Type B pancreatic cell (in vitro differentiated cells): ENCODE measurements around the gene MRAP. TPM values are rescaled to one million over a fixed set of nuclear protein-coding genes. Genes with fewer than 3 reads are reported as not detected.
A peak's percentile ranks its signal among the peaks of the same experiment; 100 is the strongest.

Experiments used
- DNase-seq: peaks from one replicate; pipeline ENCODE4 v3.0.0; 2021; ENCODE audit warnings: mixed read lengths; ENCODE audit not compliant: unreplicated experiment; ENCODE audit errors: extremely low spot score
- H3K27ac Mint-ChIP-seq: 2 replicates; pipeline ENCODE4 v1.8.0; 2021; ENCODE audit warnings: mild to moderate bottlenecking, mixed read lengths
- H3K27me3 Mint-ChIP-seq: 2 replicates; pipeline ENCODE4 v1.8.0; 2021; ENCODE audit warnings: mixed read lengths
- H3K36me3 Mint-ChIP-seq: 2 replicates; pipeline ENCODE4 v1.8.0; 2021; ENCODE audit warnings: mixed read lengths
- H3K4me1 Mint-ChIP-seq: one replicate; pipeline ENCODE4 v1.8.0; 2021; ENCODE audit warnings: mixed read lengths; ENCODE audit not compliant: unreplicated experiment
- H3K4me3 Mint-ChIP-seq: 2 replicates; pipeline ENCODE4 v1.8.0; 2021; ENCODE audit warnings: mild to moderate bottlenecking, mixed read lengths
- H3K9me3 Mint-ChIP-seq: 2 replicates; pipeline ENCODE4 v1.8.0; 2021; ENCODE audit warnings: mixed read lengths
- total RNA-seq: library from RNA; stranded (reverse); gene quantifications from 2 replicates; pipeline ENCODE4 v1.2.1, GENCODE V29; 2021; ENCODE audit warnings: low replicate concordance
- TF ChIP-seq, protein P1 (sequence below): fragments of 200-600 bp; sonication (generic); conservative IDR thresholded peaks from 2 replicates; pipeline ENCODE4 v1.5.0; 2021; ENCODE audit warnings: antibody characterized with exemption, mild to moderate bottlenecking

Gene MRAP
- total RNA-seq, 1 donor from 2014 or later: not detected

DNA sequence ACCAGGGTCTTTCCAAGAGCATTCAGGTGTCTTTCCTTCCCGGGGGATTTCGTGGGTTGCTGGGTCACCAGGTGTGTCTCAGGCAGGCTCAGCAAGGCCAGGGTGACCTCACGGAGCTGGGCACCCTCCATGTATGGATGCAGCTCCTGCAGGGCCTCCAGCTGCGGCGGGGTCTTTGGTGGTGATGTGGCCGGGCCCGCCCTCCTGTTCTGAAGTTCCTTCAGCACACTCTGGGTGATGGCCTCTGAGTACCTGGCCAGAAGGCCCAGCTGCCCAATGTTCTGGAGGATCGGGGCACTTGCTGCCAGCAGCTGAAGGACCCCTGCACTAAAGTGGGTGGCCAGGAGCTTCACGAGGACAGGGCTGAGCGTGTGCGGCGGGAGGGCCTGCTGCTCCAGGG is 48.7 kb downstream of the MRAP start:
- H3K4me1 Mint-ChIP-seq: no peaks in the 10 kb centered on the region
- H3K4me3 Mint-ChIP-seq: no peak overlapping the region
- no peak for DNase-seq
- H3K27ac Mint-ChIP-seq: peak overlapping the region; percentile 98
- no peaks in the 10 kb centered on the region for H3K27me3 Mint-ChIP-seq
- peaks cover 53% of the 10 kb centered on the region for H3K36me3 Mint-ChIP-seq
- peaks cover 5% of the 10 kb centered on the region for H3K9me3 Mint-ChIP-seq
- TF ChIP-seq, protein P1, sequence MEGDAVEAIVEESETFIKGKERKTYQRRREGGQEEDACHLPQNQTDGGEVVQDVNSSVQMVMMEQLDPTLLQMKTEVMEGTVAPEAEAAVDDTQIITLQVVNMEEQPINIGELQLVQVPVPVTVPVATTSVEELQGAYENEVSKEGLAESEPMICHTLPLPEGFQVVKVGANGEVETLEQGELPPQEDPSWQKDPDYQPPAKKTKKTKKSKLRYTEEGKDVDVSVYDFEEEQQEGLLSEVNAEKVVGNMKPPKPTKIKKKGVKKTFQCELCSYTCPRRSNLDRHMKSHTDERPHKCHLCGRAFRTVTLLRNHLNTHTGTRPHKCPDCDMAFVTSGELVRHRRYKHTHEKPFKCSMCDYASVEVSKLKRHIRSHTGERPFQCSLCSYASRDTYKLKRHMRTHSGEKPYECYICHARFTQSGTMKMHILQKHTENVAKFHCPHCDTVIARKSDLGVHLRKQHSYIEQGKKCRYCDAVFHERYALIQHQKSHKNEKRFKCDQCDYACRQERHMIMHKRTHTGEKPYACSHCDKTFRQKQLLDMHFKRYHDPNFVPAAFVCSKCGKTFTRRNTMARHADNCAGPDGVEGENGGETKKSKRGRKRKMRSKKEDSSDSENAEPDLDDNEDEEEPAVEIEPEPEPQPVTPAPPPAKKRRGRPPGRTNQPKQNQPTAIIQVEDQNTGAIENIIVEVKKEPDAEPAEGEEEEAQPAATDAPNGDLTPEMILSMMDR: no peak

DNA sequence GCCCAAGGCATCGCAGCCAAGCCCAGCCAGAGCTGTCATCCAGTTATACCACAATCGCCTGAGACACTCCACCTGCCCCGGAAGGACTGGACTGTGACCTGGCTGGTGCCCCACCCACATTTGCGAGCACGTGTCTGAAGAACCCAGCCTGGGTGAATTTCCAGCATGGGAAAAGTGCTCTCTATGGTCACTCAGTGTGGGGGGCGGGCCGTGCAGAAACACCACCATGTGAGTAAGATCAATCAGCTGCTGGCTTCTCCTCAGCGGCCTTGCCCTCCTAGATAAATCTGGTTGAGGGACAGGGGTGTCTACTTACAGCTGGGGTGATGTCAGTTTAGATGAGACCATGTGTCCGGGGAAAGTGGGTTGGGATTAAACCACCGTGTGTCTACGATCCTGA is 49.3 kb downstream of the MRAP start:
- H3K36me3 Mint-ChIP-seq: peaks cover 53% of the 10 kb centered on the region

DNA sequence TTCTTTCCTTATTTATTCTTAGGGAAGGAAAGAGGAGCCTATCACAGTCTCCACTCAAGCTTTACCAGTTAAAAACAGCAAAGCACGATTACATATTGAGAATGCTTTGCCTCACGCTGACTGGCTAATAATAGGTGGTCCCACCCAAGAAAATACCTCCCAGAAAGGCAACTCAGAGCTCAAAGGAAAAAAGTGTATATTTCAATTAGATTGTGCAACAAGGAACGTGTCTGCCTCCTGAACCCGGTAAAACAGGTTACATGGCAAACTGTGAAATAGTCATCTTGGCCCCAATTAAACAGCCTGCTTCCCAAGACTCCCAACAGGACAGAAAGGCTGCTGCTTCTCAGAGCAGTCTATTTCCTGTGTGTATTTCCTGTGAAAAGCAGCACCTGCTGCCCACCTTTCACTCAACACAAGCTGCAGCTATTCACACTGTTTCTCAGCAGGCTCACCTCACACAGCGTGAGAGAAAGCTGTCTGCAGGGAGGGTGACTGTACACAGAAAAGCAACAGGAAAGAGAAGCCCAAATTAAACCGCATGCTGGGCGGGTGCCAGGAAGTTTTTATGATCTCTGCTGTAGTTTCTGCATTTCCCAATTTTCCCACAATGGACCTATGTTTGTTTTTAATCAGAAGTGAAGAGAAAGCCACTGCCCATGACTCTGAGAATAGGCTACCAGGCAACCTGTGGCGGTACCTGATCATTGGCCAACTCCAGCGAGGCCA is 50.1 kb downstream of the MRAP start:
- Mint-ChIP-seq H3K9me3 (peaks cover 5% of the 10 kb centered on the region), H3K4me3 (peak overlapping the region; percentile 65), H3K4me1 (no peaks in the 10 kb centered on the region), H3K27me3 (no peaks in the 10 kb centered on the region), H3K36me3 (peaks cover 47% of the 10 kb centered on the region), H3K27ac (peak overlapping the region; percentile 98)
- TF ChIP-seq, protein P1: no peak
- DNase-seq: no peak

More for the DNA sequence above, 49.3 kb downstream of the MRAP start:
- TF ChIP-seq, protein P1: no peak
- no peaks in the 10 kb centered on the region for H3K4me1 Mint-ChIP-seq
- no peak for DNase-seq
- H3K27me3 Mint-ChIP-seq: no peaks in the 10 kb centered on the region
- H3K27ac Mint-ChIP-seq: peak overlapping the region; percentile 98
- H3K9me3 Mint-ChIP-seq: peaks cover 5% of the 10 kb centered on the region
- H3K4me3 Mint-ChIP-seq: peak overlapping the region; percentile 65

DNA sequence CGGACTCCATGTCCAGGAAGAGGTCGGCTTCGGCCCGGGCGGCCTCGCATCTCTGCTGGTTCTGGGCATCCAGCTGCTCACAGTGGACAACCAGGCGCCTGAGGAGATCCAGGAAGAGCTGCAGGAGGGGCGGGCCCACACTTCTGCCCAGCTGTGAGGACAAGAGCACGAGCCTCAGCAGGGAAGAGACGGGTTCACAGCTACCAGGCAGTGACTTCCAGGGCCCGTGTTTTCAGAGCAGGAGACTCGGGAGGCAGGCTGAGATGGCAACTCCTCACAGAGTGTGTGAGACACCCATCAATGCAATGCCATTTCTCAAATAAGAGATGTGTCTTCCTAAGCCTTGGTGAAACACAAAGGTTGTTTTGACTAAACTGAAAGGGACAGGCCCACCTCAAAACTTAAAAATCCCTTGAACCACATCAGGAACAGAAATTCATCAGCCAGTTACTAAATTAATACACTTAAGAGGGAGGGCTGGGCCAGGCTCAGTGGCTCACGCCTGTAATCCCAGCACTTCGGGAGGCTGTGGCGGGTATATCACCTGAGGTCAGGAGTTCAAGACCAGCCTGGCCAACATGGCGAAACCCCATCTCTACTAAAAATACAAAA is 50.8 kb downstream of the MRAP start:
- Mint-ChIP-seq H3K27me3 (no peaks in the 10 kb centered on the region), H3K4me1 (no peaks in the 10 kb centered on the region), H3K36me3 (peaks cover 46% of the 10 kb centered on the region), H3K4me3 (peak overlapping the region; percentile 65), H3K27ac (peak overlapping the region; percentile 98), H3K9me3 (peaks cover 3% of the 10 kb centered on the region)
- TF ChIP-seq, protein P1: no peak
- DNase-seq: no peak

DNA sequence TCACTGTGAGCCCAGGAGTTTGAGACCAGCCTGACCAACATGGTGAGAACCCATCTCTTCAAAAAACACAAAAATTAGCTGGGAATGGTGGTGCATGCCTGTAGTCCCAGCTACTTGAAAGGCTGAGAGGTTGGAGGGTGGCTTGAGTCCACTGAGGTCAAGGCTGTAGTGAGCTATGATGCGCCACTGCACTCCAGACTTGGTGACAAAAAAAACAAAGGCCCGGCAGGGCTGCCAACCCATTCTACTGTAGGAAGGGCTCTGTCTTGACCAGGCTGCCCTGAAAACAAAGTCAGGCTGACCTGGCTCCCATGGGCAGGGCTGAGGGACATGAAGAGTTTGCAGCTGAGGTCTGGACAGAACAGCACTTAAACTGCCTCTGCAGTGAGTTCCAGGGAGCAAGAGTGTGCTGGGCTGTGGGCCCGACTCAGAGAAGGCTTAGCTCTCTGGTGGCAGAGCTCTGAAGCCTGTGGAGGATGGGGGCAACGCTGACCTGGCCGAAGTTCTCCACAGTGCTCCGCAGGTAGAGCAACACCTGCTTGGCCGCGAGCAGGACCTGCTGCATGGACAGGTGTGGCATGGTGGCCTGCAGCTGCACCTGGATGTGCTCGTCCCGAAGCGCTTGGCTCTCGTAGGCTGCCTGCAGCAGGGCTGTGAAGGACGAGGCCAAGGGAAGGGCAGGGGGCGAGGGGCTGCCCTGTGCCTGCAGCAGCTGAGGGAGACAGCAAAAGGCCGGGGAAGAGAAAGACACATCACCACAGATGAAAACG is 51.7 kb downstream of the MRAP start:
- DNase-seq: no peak
- H3K36me3 Mint-ChIP-seq: peaks cover 45% of the 10 kb centered on the region

More for the DNA sequence above, 51.7 kb downstream of the MRAP start:
- Mint-ChIP-seq H3K27me3 (no peaks in the 10 kb centered on the region), H3K4me3 (no peak overlapping the region), H3K27ac (peak overlapping the region; percentile 23), H3K9me3 (no peaks in the 10 kb centered on the region), H3K4me1 (no peaks in the 10 kb centered on the region)
- TF ChIP-seq, protein P1: no peak
